Right renal cortex interstitium (tissue), 3 donors: ENCODE measurements around the gene TPST1. TPM values are rescaled to one million over a fixed set of nuclear protein-coding genes. Genes with fewer than 3 reads are reported as not detected.

Experiments used
- polyA plus RNA-seq, 3 donors: library from polyadenylated mRNA; unstranded; fragments of 120-200 nt; gene quantifications; one replicate each; pipeline ENCODE4 v1.2.1, GENCODE V29; 2013; ENCODE audit not compliant: insufficient read length in 3 of 3

Gene TPST1
- polyA plus RNA-seq, 3 donors: 44.0 to 51.3 (median 50.4) TPM

Other genes starting within 250 kb of the TPST1 start
- 10 to 100 TPM; 74.9 to 79.3 (median 77.3) TPM for gene GUSB, start 223.1 kb upstream of the TPST1 start, polyA plus RNA-seq
- 10 to 100 TPM; 24.5 to 28.9 (median 24.7) TPM for gene ASL, start 129.5 kb upstream of the TPST1 start, polyA plus RNA-seq
- gene CRCP, start 90.5 kb upstream of the TPST1 start, polyA plus RNA-seq: 10 to 100 TPM; 24.5 to 28.9 (median 25.2) TPM